ENCODE measurements around the gene SAYSD1.

Gene SAYSD1

GRCh38 chr6:39079197-39080125, 35.5 kb downstream of the SAYSD1 start:
- DNase-seq (ENCODE audit: low read depth, low spot score): no peak

GRCh38 chr6:39078695-39079094, 36.3 kb downstream of the SAYSD1 start:
- DNase-seq (ENCODE audit: low read depth, low spot score): no peak

GRCh38 chr6:39077882-39078594, 36.9 kb downstream of the SAYSD1 start:
- DNase-seq (ENCODE audit: low read depth, low spot score): no peak

DNA sequence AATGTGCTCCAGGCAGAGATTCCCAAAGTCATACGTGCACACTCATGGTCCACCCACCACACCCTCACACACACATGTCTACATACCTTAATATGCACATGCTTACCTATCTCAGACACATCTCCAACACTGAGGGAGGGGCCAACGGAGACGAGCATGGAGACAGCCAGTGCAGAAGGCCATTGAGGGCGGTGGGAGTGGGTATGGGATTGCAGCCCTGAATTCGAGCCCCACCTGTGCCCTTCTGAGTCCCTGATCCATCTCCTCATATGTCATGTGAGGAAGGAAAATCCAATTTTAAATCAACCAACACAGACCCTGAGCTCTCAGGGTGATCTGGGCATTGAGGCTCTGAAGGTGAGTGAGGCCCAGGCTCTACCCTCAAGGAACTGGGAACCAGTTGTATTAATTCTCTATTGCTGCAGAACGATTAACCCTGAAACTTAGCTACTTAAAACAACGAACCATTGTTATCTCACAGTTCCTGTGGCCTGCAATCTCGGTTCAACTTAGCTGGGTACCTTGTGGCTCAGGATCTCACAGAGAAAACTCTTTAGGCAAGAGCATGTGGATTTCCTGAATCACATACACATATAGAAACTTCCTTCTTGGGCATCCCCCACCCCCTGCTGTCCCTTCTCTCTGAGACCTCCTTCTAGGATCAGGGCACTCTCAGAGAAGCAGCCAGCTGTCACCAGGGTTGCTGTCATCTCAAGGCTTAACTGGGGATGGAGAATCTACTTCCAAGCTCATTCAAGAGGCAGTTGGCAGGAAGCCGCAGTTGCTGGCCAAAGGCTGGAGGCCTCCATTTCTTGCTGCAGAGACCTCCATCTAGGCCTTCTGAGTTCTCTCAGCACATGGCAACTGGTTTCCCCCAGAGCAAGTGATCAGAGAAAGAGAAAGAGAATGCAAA, 38.1 kb downstream of the SAYSD1 start:
- no peak for DNase-seq (ENCODE audit: low read depth, low spot score)

- no peak for DNase-seq (ENCODE audit: low read depth, low spot score)
Observed at GRCh38 chr6:39075807-39076622, 39.0 kb downstream of the SAYSD1 start.

DNA sequence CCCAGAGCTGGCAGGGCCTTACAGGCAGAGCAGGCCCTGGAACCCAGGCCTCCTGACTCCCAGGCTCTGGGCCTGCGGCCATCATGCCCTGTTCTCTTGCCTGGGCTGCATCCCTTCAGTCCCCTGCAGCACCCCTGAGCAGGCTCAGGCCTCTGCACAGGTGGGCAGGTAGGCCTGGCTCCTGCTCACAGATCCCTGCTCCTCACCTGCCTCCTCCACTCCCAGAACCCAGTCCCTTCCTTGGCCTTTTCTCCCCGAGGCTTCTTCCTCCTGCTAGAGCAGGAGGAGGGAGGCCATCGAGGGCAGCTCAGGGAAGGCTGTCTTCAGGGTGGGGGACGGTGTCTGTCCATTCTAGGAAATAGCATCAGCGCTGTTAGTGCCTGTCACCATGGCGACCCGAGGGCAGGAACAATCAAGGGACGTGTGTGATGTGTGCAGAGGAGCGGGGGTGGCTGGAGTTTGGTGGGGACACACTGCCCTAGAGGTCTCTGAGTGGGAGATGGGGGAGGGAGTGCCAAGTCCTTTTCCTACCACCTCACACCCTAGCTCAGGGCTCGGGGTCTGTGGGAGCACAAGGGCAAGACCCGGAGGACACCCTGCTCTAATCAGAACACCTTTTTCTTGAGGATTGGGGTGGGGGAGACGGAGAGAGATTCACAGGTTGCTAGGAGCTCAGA, 39.8 kb downstream of the SAYSD1 start:
- no peak for DNase-seq (ENCODE audit: low read depth, low spot score)

- DNase-seq (ENCODE audit: low read depth, low spot score): no peak
Observed at GRCh38 chr6:39074486-39074885, 40.5 kb downstream of the SAYSD1 start.

- no peak for DNase-seq (ENCODE audit: low read depth, low spot score)
Observed at GRCh38 chr6:39073471-39074355, 41.3 kb downstream of the SAYSD1 start.

GRCh38 chr6:39072830-39073229, 42.2 kb downstream of the SAYSD1 start:
- no peak for DNase-seq (ENCODE audit: low read depth, low spot score)

- DNase-seq (ENCODE audit: low read depth, low spot score): no peak
Observed at GRCh38 chr6:39068391-39068790, 46.6 kb downstream of the SAYSD1 start.

GRCh38 chr6:39065561-39065960, 49.4 kb downstream of the SAYSD1 start:
- no peak for DNase-seq (ENCODE audit: low read depth, low spot score)

DNA sequence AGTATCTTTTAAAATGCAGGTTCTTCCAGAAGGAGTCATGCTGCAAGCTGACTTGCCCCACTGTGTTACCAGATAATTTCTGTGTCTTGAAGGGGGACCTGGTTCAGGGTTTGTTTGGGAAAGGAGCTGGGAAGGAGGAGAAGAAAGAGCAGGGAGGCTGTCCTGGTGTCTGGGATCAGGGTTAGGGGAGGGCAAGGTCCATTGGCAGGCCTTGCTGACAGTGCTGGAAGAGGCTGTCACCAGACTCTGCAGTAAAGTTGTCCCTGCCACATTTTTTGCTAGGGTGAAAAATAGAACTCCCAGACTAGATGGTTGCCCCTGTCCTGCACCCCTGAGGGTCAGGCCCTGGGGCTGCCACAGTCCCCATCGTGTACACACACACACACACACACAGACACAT, 51.5 kb downstream of the SAYSD1 start:
- DNase-seq (ENCODE audit: low read depth, low spot score): no peak

GRCh38 chr6:39062014-39062740, 52.8 kb downstream of the SAYSD1 start:
- no peak for DNase-seq (ENCODE audit: low read depth, low spot score)

DNA sequence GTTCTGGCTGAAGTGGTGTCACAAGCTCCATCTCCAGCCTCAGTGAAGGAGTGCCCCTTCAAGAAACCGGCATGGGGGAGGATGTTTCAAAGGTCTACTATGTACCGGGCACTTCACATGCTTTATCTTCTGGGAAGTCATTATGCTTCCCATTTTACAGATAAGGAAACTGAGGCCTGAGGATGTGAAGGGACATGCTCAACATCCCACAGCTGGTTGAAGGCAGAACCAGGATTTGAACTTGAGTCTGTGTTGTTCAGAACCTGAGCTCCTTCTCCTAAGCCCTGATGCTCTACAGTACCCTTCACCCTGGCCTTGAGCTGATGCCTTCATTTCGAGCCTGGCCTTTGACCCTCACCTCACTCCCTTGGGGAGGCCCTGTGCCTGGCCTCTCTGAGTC, 53.4 kb downstream of the SAYSD1 start:
- no peak for DNase-seq (ENCODE audit: low read depth, low spot score)

DNA sequence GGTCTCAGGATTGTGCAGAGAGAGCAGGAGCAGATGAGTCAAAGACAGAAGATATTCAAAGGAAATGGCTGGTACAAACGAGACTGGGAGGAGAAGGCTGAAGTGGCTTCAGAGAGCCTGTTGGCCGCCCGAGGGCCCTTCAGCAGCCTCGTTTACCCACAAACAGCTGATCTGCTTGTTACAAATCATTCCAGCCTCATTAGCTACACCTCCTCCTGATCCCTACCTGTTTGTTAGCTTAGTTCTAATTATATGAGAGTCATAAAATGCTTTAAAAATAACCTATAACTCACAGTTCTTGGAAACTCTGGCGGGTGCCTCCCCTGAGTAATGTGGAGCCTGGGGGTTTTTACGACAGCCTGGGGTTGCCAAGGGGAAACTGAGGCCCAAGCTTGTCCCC, 53.8 kb downstream of the SAYSD1 start:
- DNase-seq (ENCODE audit: low read depth, low spot score): no peak

GRCh38 chr6:39060467-39061160, 54.4 kb downstream of the SAYSD1 start:
- no peak for DNase-seq (ENCODE audit: low read depth, low spot score)

- DNase-seq (ENCODE audit: low read depth, low spot score): no peak
Observed at GRCh38 chr6:39059496-39060310, 55.3 kb downstream of the SAYSD1 start.
